ENCODE data around the gene VSTM2B.

GRCh38 chr19:29560313-29561075 lies 34.7 kb downstream of the VSTM2B start:
- TF ChIP-seq CSRNP3 (CRISPR knock-in tag; IDR thresholded peaks at IDR 0.05) (no peak), POU6F1 (CRISPR knock-in tag; IDR thresholded peaks at IDR 0.05; ENCODE audit: borderline replicate concordance, low read depth) (no peak), GLIS3 (CRISPR knock-in tag; IDR thresholded peaks at IDR 0.05) (no peak), ZFP3 (CRISPR knock-in tag; IDR thresholded peaks at IDR 0.05) (no peak), PATZ1 (CRISPR knock-in tag; IDR thresholded peaks at IDR 0.05; ENCODE audit: borderline replicate concordance) (no peak), TCF4 (CRISPR knock-in tag; IDR thresholded peaks at IDR 0.05; ENCODE audit: borderline replicate concordance) (no peak), CREB5 (CRISPR knock-in tag; IDR thresholded peaks at IDR 0.05; ENCODE audit: low read depth) (no peak), OSR1 (CRISPR knock-in tag; IDR thresholded peaks at IDR 0.05) (no peak)

All from SK-N-SH treated with all-trans-retinoic acid at 6 μM for 48 hours (cell line).